Measurements from ENCODE around the gene NAXE. TPM values are rescaled to one million over a fixed set of nuclear protein-coding genes. Genes with fewer than 3 reads are reported as not detected.

NAXE gene
- total RNA-seq, 1 donor from 2014 or later, result 59.6 TPM

DNA sequence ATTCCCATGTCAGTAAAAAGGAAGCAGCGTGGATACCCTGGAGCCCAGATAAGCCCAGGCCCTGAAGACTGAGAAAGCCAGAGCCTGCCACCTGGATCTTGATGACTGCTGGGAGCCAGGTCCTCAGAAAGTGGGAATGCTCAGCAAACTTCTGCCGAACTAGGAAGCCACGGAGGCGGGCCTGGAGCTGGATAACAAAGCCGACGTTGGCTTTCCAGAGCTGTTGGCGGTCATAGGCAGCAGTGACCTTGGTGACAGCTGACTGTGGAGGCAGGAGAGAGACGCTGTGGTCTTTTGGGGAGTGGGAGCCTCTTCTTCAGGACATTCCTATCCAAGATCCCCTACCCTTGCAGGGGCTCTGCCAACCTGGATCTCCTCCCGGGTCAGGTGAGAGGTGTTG, 43.6 kb upstream of the NAXE start:
- no peaks in the 10 kb centered on the region for H3K4me1 Mint-ChIP-seq (ENCODE audit: low read depth)
- H3K27me3 Mint-ChIP-seq (ENCODE audit: low read depth), result no peaks in the 10 kb centered on the region

GRCh38 chr1:156549390-156549789, 42.2 kb upstream of the NAXE start:
- Mint-ChIP-seq H3K4me3 (ENCODE audit: unreplicated experiment) (no peak overlapping the region), H3K4me1 (ENCODE audit: low read depth) (no peaks in the 10 kb centered on the region), H3K9me3 (ENCODE audit: low read depth) (no peaks in the 10 kb centered on the region), H3K27ac (ENCODE audit: unreplicated experiment) (no peak overlapping the region), H3K36me3 (ENCODE audit: low read depth) (peaks cover 5% of the 10 kb centered on the region), H3K27me3 (ENCODE audit: low read depth) (no peaks in the 10 kb centered on the region)
- no peak for TF ChIP-seq CTCF (IDR thresholded peaks at IDR 0.05)
- DNase-seq (ENCODE audit: low spot score), result no peak

More for the DNA sequence above, 43.6 kb upstream of the NAXE start:
- peaks cover 4% of the 10 kb centered on the region for H3K36me3 Mint-ChIP-seq (ENCODE audit: low read depth)
- TF ChIP-seq CTCF (IDR thresholded peaks at IDR 0.05), result no peak
- H3K9me3 Mint-ChIP-seq (ENCODE audit: low read depth), result no peaks in the 10 kb centered on the region
- H3K27ac Mint-ChIP-seq (ENCODE audit: unreplicated experiment), result no peak overlapping the region
- DNase-seq (ENCODE audit: low spot score), result no peak
- no peak overlapping the region for H3K4me3 Mint-ChIP-seq (ENCODE audit: unreplicated experiment)

- Mint-ChIP-seq H3K4me1 (ENCODE audit: low read depth) (no peaks in the 10 kb centered on the region), H3K4me3 (ENCODE audit: unreplicated experiment) (no peak overlapping the region), H3K9me3 (ENCODE audit: low read depth) (no peaks in the 10 kb centered on the region), H3K27ac (ENCODE audit: unreplicated experiment) (no peak overlapping the region), H3K36me3 (ENCODE audit: low read depth) (peaks cover 5% of the 10 kb centered on the region), H3K27me3 (ENCODE audit: low read depth) (no peaks in the 10 kb centered on the region)
- DNase-seq (ENCODE audit: low spot score), result no peak
- TF ChIP-seq CTCF (IDR thresholded peaks at IDR 0.05), result no peak
Measured at GRCh38 chr1:156549831-156550230, 41.7 kb upstream of the NAXE start.

DNA sequence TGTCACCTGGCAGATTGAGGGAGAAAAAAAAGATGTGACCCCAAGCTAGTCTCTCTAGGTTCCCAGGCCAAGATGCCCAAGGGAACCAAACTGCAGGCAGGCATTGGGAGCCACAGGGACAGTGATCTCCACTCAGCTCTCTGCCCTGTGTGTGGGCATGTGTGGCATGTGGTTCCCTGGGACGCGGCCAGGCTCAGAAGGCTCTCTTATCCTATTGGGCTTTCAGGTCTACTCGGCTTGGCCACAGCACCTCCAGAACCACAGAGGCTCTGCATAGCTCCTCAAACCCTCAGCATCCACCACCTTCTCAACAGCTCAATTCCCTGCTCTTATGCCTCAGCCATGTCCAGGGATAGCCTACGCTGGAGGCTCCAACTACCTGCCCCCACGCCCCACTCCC, 41.2 kb upstream of the NAXE start:
- H3K36me3 Mint-ChIP-seq (ENCODE audit: low read depth), result peaks cover 5% of the 10 kb centered on the region

GRCh38 chr1:156551066-156551643, 40.4 kb upstream of the NAXE start:
- no peaks in the 10 kb centered on the region for H3K9me3 Mint-ChIP-seq (ENCODE audit: low read depth)
- H3K4me1 Mint-ChIP-seq (ENCODE audit: low read depth), result no peaks in the 10 kb centered on the region
- no peak for DNase-seq (ENCODE audit: low spot score)
- peaks cover 5% of the 10 kb centered on the region for H3K36me3 Mint-ChIP-seq (ENCODE audit: low read depth)
- no peak overlapping the region for H3K27ac Mint-ChIP-seq (ENCODE audit: unreplicated experiment)
- H3K4me3 Mint-ChIP-seq (ENCODE audit: unreplicated experiment), result no peak overlapping the region
- no peak for TF ChIP-seq CTCF (IDR thresholded peaks at IDR 0.05)
- no peaks in the 10 kb centered on the region for H3K27me3 Mint-ChIP-seq (ENCODE audit: low read depth)

More for the DNA sequence above, 41.2 kb upstream of the NAXE start:
- Mint-ChIP-seq H3K27ac (ENCODE audit: unreplicated experiment) (no peak overlapping the region), H3K27me3 (ENCODE audit: low read depth) (no peaks in the 10 kb centered on the region), H3K4me3 (ENCODE audit: unreplicated experiment) (no peak overlapping the region), H3K9me3 (ENCODE audit: low read depth) (no peaks in the 10 kb centered on the region), H3K4me1 (ENCODE audit: low read depth) (no peaks in the 10 kb centered on the region)
- no peak for DNase-seq (ENCODE audit: low spot score)
- TF ChIP-seq CTCF (IDR thresholded peaks at IDR 0.05), result no peak

Measured in chondrocyte (in vitro differentiated cells).